Measurements from ENCODE around the gene ABCB11.

GRCh38 chr2:168997794-168998193 is 33.3 kb downstream of the ABCB11 start:
- TF ChIP-seq GATA3 (IDR thresholded peaks at IDR 0.05; ENCODE audit: low read depth, low read length) (no peak), GATA2 (IDR thresholded peaks at IDR 0.05; ENCODE audit: low read depth, low read length) (no peak)

Measured in SH-SY5Y (cell line).